ENCODE measurements around the gene KCTD7.
A peak's percentile ranks its signal among the peaks of the same experiment; 100 is the strongest.
"Not testable (repeated sequence)": the region's sequence is repeated elsewhere in the genome, so short reads cannot be mapped to it uniquely, and the experiment has no call there.

KCTD7 gene

DNA sequence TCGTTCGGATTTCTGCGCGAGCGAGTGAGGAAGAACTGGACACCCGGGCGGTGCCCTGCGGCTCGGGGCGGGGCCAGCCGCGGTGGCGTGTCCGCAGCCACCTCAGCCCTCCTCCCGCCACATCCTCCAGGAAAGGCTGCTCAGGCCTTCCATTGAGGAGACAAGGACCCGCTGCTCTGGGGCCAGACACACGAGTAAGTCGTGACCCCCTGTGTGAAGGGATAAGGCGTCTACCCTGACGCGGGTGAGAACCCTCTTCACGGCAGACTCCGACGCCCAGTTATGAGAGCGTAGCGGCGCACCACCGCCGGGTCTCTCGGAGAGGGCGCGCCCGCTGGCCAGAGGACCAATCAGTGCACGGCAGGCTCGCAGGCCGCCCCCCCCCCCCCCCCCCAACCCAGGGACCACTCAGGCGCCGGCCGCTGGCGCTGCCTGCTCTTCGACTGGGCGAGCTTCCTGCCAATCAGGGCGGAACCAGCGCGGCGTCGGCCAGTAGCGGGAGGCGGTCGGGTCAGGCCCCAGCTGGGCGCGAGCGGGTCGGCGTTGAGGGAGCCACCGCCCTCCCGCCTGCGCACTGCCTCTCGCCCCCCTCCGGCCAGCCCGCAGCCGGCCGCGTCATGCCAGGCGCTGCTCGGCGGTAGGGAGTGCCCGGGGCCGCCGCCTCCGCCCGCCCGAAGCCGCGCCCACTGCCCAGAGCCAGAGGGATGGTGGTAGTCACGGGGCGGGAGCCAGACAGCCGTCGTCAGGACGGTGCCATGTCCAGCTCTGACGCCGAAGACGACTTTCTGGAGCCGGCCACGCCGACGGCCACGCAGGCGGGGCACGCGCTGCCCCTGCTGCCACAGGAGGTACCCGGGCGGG is at the start of gene KCTD7:
KCTD7 (plus strand) TSS at position 521 of the 861 bp plus-strand sequence; CDS start at position 705, 184 bp downstream.
- peak; percentile 95 to 96 for DNase-seq

- not testable (repeated sequence) for DNase-seq
Observed at GRCh38 chr7:66580380-66580779, 48.3 kb upstream of the KCTD7 start.

DNA sequence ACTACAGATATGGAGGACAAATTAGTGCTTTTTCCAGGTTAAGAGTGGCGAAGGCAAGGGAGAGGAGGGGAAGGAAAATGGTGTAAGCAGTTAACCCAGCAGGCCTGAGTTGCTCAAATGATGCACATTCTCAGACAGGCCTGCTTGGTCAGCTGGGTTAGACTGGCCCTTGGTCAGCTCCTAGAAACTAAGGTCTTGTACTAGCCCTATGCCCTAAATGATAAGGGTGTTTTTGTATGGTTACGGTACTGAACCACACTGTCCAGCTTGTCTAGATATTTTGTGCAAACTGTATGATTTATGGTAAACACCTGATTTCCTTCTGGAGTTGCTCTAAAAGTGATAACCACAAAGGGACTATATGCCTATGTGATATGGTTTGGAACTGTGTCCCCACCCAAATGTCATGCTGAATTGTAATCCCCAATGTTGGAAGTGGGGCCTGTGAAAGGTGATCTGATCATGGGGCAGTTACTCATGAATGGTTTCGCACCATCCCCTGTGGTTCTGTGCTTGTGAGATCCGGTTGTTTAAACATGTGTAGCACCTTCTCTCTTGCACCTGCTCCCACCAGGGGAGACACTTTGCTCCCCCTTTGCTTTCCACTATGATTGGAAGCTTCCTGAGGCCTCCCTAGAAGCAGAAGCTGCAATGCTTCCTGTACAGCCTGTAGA is 45.7 kb upstream of the KCTD7 start:
- DNase-seq = not testable (repeated sequence)

DNA sequence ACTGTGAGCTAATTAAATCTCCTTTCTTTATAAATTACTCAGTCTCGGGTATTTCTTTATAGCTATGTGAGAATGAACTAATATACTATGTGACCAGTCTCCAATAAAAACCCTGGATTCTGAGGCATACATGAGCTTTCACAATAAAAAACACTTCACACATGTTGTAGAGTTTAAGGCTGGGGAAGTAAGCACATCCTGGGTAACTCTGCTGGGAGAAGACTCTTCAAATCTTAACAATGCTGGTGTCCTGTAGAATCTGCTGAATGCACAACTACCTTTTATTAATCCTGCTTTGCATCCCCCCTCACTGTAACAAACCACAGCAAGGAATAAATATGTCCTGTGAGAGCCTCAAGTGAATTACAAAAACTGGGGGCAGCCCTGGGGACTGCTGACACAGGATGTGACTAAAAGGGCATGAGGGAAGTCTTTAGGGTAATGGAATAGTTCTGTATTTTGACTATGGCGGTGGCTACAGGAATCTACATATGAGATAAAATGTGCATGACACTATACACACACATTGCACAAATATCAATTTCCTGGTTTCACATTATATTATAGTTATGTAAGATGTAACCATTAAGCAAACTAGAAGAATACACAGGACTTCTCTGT is 45.1 kb upstream of the KCTD7 start:
- DNase-seq = no peak

GRCh38 chr7:66586181-66586580 is 42.5 kb upstream of the KCTD7 start:
- no peak for DNase-seq

GRCh38 chr7:66588226-66588625 is 40.5 kb upstream of the KCTD7 start:
- not testable (repeated sequence) for DNase-seq

GRCh38 chr7:66588856-66589570 is 39.7 kb upstream of the KCTD7 start:
- not testable (repeated sequence) for DNase-seq

DNA sequence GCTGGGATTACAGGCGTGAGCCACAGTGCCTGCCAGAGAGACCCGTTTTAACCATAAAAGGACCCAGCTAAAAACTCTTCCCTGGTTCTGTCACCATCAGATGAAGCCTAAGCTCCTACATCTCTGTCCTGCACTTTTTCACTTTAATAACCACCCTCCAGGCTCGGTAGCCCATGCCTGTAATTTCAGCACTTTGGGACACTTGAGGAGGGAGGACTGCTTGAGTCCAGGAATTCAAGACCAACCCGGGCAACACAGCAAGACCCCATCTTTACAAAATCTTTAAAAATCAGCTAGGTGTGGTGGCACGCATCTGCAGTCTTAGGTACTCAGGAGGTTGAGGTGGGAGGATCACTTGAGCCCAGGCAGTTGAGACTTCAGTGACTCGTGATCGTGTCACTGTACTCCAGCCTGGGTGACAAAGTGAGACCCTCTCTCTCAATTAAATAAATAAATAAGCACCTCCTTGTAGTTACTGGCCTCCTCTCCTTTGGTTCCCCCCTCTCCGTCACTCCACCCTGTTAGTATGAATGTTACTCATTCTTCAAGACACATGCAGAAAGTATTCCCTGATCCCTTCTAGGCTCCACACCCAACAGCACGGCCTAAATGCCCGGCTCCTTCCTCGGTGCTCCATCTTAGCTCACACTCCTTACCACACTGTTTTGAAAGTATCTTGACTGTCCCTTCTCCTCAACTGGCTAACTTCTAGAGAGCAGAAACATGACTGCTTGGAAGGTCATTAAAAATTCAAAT is 38.2 kb upstream of the KCTD7 start:
- DNase-seq = not testable (repeated sequence)

- DNase-seq = peak in 1 of 2 experiments; percentile 21
Observed at GRCh38 chr7:66591058-66591798, 37.5 kb upstream of the KCTD7 start.

DNA sequence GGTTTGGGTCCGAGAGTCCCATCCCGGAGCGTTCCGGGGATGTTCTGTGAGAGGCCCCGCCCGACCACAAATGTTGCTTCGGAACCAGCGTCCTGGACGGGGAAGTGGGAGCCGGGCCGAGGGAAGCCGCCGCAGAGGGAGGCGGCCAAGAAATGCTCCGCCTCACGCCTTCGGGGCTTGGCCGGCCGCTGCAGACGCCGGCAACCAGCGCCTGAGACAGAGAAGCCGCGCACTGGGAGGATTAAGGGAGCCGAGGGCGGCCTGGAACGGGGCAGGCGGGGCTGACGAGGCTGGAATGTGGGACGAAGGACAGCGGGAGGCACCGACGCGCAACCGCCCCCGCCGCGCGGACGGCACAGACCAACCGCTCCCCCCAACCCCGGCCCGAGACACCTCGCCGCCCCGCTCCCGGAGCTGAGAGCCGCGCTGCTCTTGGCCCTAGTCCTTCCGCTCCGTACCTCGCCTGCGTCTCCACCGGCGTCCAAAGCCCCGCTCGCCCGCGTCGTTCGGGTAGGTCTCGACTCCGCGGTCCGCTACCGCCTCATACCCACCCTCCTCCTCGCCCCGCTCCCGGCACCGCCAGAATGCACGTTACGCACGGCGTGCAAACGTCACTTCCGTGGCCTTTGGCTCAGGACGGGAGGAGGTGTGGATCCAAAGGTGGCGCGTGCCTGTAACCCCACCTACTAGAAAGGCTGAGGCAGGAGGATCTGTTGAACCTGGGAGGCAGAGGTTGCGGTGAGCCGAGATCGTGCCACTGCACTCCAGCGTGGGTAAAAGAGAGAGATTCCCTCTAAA is 36.7 kb upstream of the KCTD7 start:
- peak; percentile 92 to 94 for DNase-seq

DNA sequence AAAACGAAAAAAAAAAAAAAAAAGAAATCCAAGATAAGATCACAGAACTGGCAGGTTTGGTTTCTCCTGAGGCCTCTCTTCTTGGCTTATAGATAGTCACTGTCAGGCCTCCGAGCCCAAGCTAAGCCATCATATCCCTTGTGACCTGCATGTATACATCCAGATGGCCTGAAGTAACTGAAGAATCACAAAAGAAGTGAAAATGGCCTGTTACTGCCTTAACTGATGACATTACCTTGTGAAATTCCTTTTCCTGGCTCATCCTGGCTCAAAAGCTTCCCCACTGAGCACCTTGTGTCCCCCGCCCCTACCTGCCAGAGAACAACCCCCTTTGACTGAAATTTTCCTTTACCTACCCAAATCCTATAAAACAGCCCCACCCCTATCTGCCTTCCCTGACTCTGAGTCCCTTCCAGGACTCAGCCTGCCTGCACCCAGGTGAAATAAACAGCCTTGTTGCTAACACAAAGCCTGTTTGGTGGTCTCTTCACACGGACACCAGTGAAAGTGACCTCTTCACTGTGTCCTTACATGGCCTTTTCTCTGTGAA is 36.0 kb upstream of the KCTD7 start:
- DNase-seq = peak; percentile 6 to 11

DNA sequence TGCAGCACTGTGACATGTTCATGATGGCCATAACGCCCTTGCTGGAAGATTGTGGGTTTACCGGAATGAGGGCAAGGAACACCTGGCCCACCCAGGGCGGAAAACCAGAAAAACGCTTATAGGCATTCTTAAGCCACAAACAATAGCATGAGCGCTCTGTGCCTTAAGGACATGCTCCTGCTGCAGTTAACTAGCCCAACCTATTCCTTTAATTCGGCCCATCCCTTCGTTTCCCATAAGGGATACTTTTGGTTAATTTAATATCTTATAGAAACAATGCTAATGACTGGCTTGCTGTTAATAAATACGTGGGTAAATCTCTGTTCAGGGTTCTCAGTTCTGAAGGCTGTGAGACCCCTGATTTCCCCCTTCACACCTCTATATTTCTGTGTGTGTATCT is 34.6 kb upstream of the KCTD7 start:
- DNase-seq = not testable (repeated sequence)

GRCh38 chr7:66597461-66597860 is 31.2 kb upstream of the KCTD7 start:
- no peak for DNase-seq

DNA sequence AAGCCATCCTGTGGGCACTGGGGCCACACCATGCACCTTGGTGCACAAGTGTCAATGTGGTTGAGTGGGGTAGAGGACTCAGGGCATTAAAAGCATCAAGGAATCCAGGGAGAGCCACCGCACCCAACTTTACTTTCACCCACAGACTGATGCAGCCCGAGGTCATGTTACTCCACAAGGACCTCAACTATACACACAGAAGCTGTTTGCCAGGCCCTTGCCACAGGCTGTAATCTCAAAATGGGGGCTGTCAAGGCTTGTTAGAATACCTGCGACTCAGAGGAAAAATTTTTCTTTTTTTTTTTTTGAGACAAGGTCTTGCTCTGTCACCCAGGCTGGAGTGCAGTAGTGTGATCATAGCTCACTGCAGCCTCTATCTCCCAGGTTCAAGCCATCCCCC is 26.5 kb upstream of the KCTD7 start:
- DNase-seq = no peak

DNA sequence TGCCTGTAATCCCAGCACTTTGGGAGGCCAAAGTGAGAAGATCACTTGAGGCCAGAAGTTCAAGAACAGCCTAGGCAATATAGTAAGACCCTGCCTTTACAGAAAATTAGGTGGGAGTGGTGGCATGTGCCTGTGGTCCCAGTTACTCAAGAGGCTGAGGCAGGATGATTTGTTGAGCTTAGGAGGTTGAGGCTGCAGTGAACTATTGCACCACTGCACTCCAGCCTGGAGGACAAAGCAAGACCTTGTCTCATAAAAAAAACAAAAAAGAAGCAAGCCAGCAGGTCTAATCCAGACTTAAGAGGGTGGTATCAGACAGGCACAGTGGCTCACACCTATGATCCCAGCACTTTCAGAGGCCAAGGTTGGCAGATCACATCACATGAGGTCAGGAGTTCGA is 24.5 kb upstream of the KCTD7 start:
- no peak for DNase-seq

DNA sequence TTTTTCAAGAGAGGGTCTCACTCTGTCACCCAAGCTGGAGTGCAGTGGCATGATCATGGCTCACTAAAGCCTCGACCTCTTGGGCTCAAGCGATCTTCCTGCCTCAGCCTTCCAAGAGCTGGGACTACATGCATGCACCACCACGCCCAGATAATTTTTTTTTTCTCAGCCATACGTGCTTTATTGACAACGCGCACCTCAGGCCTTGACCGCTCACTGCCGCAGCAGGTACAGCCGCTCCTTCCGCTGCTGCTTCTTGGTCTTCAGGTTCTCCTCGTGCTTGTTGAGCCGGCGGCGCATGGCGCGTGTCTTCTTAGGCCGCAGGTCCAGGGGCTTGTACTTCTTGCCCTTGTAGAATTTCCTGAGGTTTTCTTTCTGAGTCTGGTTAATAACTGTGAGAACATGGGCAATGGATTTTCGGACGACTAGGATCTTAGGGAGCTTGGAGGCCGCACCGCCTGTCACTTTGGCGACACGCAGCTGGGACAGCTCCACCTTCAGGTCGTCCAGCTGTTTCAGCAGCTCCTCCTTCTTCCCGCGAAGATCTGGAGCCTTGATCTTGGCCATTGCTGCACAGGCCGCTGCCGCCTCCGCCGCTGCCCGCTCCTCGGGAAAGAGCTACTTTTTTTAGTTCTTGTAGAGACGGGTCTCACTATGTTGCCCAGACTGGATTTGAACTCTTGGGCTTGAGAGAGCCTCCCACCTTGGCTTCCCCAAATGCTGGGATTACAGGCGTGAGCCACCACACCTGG is 22.0 kb upstream of the KCTD7 start:
- not testable (repeated sequence) for DNase-seq

DNA sequence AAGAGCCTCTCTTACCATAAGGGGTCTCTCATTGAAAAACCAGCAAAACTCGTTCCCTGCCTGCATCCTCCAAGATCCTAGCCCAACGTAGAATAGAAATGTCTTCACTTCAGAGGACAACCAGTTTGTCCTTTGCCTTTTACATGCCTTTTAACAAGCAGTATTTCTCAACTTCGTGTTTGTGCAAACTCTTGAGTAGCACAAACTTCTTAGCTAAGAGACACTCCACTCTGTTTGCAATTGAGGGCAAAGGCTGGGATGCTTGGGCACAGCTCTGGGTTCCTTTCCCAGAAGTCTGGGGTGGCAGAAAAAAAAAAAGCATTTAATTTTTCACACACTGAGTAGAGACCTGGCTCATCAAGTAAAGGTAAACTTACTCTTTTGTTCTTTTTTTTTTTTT is 19.5 kb upstream of the KCTD7 start:
- DNase-seq = no peak

GRCh38 chr7:66614596-66614995 is 14.1 kb upstream of the KCTD7 start:
- DNase-seq = not testable (repeated sequence)

DNA sequence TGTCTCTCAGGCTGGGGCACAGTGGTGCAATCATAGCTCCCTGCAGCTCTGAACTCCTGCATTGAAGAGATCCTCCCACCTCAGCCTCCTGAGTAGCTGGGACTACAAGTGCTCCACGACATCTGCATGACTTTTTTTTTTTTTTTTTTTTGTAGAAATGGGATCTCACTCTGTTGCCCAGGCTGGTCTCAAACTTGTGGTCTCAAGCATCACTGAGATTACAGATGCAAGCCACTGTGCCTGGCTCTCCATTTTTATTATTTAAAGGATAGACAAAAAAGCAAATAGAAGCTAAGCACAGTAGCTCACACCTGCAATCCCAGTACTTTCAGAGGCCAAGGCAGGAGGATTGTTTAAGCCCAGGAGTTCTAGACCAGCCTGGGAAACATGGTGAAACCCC is 13.0 kb upstream of the KCTD7 start:
- no peak for DNase-seq

GRCh38 chr7:66617295-66617694 is 11.4 kb upstream of the KCTD7 start:
- DNase-seq = no peak

Measured in activated CD4-positive, alpha-beta T cell treated with anti-CD3 and anti-CD28 coated beads, Interleukin-2, amount 50 U/mL, for 48 hours (primary cell).